DOHH2 (cell line): ENCODE measurements around the gene USP6.
"Not testable (repeated sequence)": the region's sequence is repeated elsewhere in the genome, so short reads cannot be mapped to it uniquely, and the experiment has no call there.

Experiments
- H3F3A ChIP-seq: fragments of 200-600 bp; sonication (generic), shearing (Covaris generic); 2 replicates; pipeline ENCODE4 v1.6.0; 2016; ENCODE audit warnings: antibody characterized with exemption, mild to moderate bottlenecking; ENCODE audit not compliant: control insufficient read depth, insufficient read depth
- H3K27ac ChIP-seq: fragments of 200-600 bp; sonication (generic); 2 replicates; pipeline ENCODE4 v1.5.1; 2014; ENCODE audit warnings: low read depth, mild to moderate bottlenecking, low read length, moderate library complexity
- H3K27me3 ChIP-seq: fragments of 200-600 bp; sonication (generic); 2 replicates; pipeline ENCODE4 v1.6.1; 2014; ENCODE audit warnings: mild to moderate bottlenecking, low read length, mixed read lengths; ENCODE audit not compliant: control insufficient read depth
- H3K36me3 ChIP-seq: fragments of 200-600 bp; sonication (generic); 2 replicates; pipeline ENCODE4 v1.6.1; 2014; ENCODE audit warnings: mild to moderate bottlenecking, low read length, moderate library complexity, mixed read lengths; ENCODE audit not compliant: control insufficient read depth
- H3K4me1 ChIP-seq: fragments of 200-600 bp; sonication (generic); 2 replicates; pipeline ENCODE4 v1.6.1; 2014; ENCODE audit warnings: mild to moderate bottlenecking, low read length, mixed read lengths; ENCODE audit not compliant: control insufficient read depth
- H3K4me2 ChIP-seq: fragments of 200-600 bp; sonication (generic); 2 replicates; pipeline ENCODE4 v1.6.0; 2014; ENCODE audit warnings: mild to moderate bottlenecking, low read length, moderate library complexity
- H3K4me3 ChIP-seq: fragments of 200-600 bp; sonication (generic); 2 replicates; pipeline ENCODE4 v1.5.1; 2014; ENCODE audit warnings: mild to moderate bottlenecking, low read length, mixed read lengths
- H3K79me2 ChIP-seq: fragments of 200-600 bp; sonication (generic); 2 replicates; pipeline ENCODE4 v1.6.1; 2014; ENCODE audit warnings: mild to moderate bottlenecking, low read length, mixed read lengths; ENCODE audit not compliant: control insufficient read depth
- H3K9me2 ChIP-seq: fragments of 200-600 bp; sonication (generic); replicated peaks from 2 replicates; pipeline ENCODE4 v1.6.1; 2014; ENCODE audit warnings: mild to moderate bottlenecking, low read length, mixed read lengths; ENCODE audit not compliant: control insufficient read depth
- H3K9me3 ChIP-seq: fragments of 200-600 bp; sonication (generic); 2 replicates; pipeline ENCODE4 v1.6.1; 2014; ENCODE audit warnings: antibody characterized with exemption, low read length, mixed read lengths; ENCODE audit not compliant: control insufficient read depth, insufficient read depth
- H4K20me1 ChIP-seq: fragments of 200-600 bp; sonication (generic); 2 replicates; pipeline ENCODE4 v1.6.0; 2014; ENCODE audit warnings: low read depth, mild to moderate bottlenecking, antibody characterized with exemption, low read length, moderate library complexity; ENCODE audit not compliant: control insufficient read depth, insufficient read depth
- EZH2phosphoT487 ChIP-seq: fragments of 200-600 bp; sonication (generic); IDR thresholded peaks from 2 replicates; pipeline ENCODE4 v1.6.1; 2017; ENCODE audit warnings: borderline replicate concordance, mild to moderate bottlenecking, antibody characterized with exemption, low read length, moderate library complexity, mixed read lengths
- TF ChIP-seq, protein P1 (sequence below): fragments of 200-600 bp; sonication (generic); IDR thresholded peaks from one replicate; pipeline ENCODE4 v1.5.1; 2014; ENCODE audit warnings: antibody characterized with exemption, mild to moderate bottlenecking, low read depth, low read length; ENCODE audit not compliant: poor library complexity, severe bottlenecking

The USP6 gene

DNA sequence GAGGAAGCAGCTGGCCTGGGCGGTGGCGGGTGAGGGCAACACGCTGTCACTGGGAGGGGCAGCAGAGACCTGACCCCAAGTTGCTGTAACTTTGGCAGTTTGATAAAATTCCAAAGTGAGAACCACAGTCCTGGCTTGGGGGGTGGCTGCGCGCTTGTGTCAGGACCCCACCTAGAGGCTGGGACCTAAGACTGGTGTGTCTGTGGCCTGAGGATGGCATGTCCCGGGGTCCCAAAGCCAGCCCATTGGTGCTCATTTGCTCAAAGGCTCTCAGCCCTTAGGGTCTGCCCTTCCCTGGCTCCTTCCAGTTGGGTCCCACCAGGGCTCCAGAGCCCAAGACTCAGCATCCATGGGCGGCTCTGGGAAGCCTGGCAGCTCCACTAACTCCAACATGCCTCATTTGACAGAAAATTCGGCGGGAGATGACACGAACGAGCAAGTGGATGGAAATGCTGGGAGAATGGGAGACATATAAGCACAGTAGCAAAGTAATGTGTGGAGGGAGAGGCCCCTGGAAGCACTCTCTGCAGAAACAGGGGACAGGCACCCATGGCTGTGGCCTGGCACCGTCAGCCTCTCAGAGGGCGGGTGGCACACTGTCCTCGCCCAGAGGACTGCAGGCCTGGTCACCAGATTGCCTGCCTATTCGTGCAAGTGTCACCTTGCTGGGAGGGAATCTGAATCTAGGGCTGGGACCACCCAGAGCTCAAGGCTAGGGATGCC lies 16.8 kb downstream of the USP6 start:
- H3K36me3 ChIP-seq, H3K9me3 ChIP-seq, H3F3A ChIP-seq, H4K20me1 ChIP-seq, H3K9me2 ChIP-seq, H3K4me2 ChIP-seq, H3K79me2 ChIP-seq, H3K27ac ChIP-seq, H3K27me3 ChIP-seq, H3K4me1 ChIP-seq, H3K4me3 ChIP-seq: not testable (repeated sequence)

DNA sequence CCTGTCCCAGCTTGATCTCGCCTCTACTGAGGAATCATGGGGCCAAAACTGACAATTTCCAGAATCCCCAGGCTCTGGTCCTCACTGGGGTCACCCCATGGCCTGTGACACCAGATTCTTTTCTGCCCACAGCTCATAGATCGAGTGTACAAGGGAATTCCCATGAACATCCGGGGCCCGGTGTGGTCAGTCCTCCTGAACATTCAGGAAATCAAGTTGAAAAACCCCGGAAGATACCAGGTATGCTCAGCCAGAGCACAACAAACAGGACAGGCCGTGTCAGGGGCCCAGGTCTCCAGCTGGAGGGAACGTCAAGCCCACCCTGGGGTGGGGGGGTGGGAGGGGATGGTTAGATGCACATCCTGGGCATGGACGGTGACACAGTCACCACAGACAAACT lies 17.5 kb downstream of the USP6 start:
- H3K79me2 ChIP-seq: no peaks in the 10 kb centered on the region
- H3F3A ChIP-seq: no peaks in the 10 kb centered on the region
- H3K27ac ChIP-seq: no peak overlapping the region
- H3K9me3 ChIP-seq: no peaks in the 10 kb centered on the region
- no peaks in the 10 kb centered on the region for H3K36me3 ChIP-seq
- H3K4me3 ChIP-seq: no peak overlapping the region
- TF ChIP-seq, protein P1, sequence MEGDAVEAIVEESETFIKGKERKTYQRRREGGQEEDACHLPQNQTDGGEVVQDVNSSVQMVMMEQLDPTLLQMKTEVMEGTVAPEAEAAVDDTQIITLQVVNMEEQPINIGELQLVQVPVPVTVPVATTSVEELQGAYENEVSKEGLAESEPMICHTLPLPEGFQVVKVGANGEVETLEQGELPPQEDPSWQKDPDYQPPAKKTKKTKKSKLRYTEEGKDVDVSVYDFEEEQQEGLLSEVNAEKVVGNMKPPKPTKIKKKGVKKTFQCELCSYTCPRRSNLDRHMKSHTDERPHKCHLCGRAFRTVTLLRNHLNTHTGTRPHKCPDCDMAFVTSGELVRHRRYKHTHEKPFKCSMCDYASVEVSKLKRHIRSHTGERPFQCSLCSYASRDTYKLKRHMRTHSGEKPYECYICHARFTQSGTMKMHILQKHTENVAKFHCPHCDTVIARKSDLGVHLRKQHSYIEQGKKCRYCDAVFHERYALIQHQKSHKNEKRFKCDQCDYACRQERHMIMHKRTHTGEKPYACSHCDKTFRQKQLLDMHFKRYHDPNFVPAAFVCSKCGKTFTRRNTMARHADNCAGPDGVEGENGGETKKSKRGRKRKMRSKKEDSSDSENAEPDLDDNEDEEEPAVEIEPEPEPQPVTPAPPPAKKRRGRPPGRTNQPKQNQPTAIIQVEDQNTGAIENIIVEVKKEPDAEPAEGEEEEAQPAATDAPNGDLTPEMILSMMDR: no peak
- no peak for TF ChIP-seq EZH2phosphoT487
- no peaks in the 10 kb centered on the region for H3K9me2 ChIP-seq
- no peaks in the 10 kb centered on the region for H3K27me3 ChIP-seq
- no peak overlapping the region for H3K4me2 ChIP-seq
- no peaks in the 10 kb centered on the region for H4K20me1 ChIP-seq
- no peaks in the 10 kb centered on the region for H3K4me1 ChIP-seq

DNA sequence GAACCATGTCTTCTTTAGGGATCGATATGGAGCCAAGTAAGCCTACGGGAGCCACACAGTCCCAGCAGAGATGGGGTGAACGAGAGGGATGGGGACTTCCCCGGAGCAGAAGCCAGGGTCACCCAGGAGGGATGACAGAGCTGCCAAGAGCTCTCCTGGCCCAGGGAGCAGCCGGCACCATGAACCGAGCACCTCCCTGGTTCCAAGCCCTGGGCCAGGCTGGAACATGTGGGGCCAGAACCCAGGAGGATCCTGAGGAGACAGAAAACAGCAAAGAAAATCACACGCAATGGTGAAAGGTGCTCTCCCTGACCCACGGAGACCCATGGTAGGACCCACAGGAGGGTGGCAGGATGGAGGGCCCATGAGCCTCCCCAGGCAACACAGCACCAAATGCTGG lies 18.1 kb downstream of the USP6 start:
- not testable (repeated sequence) for H3K27ac ChIP-seq, H3K4me1 ChIP-seq, H3K79me2 ChIP-seq, H3K4me2 ChIP-seq, H3K36me3 ChIP-seq, H4K20me1 ChIP-seq, H3K9me3 ChIP-seq, H3K4me3 ChIP-seq, H3K27me3 ChIP-seq, H3F3A ChIP-seq, H3K9me2 ChIP-seq

DNA sequence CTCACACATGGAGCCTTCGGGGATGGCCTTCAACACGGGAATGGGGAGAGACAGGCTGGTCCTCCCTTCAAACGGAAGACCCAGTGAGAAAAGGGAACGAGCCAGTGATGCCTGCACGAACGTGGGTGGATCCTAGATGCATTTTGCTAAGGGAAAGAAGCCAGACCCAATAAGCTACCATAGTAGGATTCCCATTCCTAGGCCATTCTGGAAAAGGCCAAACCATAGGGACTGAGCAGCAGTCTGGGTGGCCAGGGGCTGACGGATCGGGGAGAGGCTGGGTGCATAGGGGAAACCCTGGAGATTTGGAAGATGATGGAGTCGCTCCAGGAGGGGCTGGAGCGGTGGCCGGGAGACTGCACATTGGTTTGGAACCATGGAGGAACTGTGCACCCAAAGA lies 18.7 kb downstream of the USP6 start:
- not testable (repeated sequence) for H3K36me3 ChIP-seq, H3K9me2 ChIP-seq, H3K4me1 ChIP-seq, H3K4me3 ChIP-seq, H3K79me2 ChIP-seq, H3K27me3 ChIP-seq, H3K9me3 ChIP-seq, H4K20me1 ChIP-seq, H3F3A ChIP-seq, H3K27ac ChIP-seq, H3K4me2 ChIP-seq

DNA sequence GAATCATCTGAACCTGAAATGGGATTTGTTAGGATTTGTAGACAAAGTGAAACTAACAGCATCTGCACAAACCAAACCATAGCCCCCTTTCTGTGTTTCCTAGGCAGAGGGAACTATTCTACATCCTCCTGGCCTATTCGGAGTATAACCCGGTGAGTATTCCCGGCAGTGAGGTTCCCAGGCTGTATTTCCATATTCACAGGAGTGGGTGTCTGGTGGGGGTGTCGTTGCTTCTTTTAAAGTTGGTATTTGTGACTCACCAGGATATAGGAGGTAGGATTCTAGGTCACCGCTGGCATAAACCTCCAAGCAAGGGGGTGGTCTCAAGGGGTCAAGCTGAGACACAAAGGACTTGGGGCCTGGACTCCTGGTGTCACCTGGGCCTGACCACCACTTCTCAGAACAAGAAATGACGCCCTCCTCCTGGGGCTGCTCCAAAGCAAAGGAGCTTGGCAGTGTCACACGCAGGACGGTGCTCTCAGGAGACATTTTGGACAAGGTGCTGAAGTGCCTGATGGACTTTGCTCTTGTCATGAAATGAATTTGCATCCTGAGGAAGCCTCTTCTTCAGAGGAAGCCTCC lies 19.4 kb downstream of the USP6 start:
- H3K4me1 ChIP-seq, H3K4me2 ChIP-seq, H3K36me3 ChIP-seq, H3K9me3 ChIP-seq, H4K20me1 ChIP-seq, H3K9me2 ChIP-seq, H3K27me3 ChIP-seq, H3F3A ChIP-seq, H3K79me2 ChIP-seq, H3K4me3 ChIP-seq, H3K27ac ChIP-seq: not testable (repeated sequence)
